GM23338 (cell line): Measurements from ENCODE around the gene RAB15. TPM values are rescaled to one million over a fixed set of nuclear protein-coding genes. Genes with fewer than 3 reads are reported as not detected.

ENCODE experiments used
- ATAC-seq: fragments of 200-7000 bp; cut with Tn5 transposase; 3 replicates; pipeline ENCODE4 v1.9.1; 2020
- DNase-seq: peaks from one replicate; pipeline ENCODE4 v3.0.0-alpha.2; 2015; ENCODE audit warnings: low spot score
- H2AFZ ChIP-seq: fragments of 200-600 bp; sonication (generic); 2 replicates; pipeline ENCODE4 v1.8.0; 2016; ENCODE audit warnings: antibody characterized with exemption, mild to moderate bottlenecking, moderate library complexity
- H3F3A ChIP-seq: fragments of 200-600 bp; sonication (generic); replicated peaks from 2 replicates; pipeline ENCODE4 v1.8.0; 2017; ENCODE audit warnings: antibody characterized with exemption, mixed run types, low read depth
- H3K27ac ChIP-seq: fragments of 200-600 bp; sonication (generic); 2 replicates; pipeline ENCODE4 v1.6.1; 2016; ENCODE audit warnings: low read depth
- H3K27me3 ChIP-seq: fragments of 200-600 bp; sonication (generic); 2 replicates; pipeline ENCODE4 v1.8.0; 2016; ENCODE audit warnings: mild to moderate bottlenecking, mixed run types, moderate library complexity; ENCODE audit not compliant: insufficient read depth
- H3K36me3 ChIP-seq: fragments of 200-600 bp; sonication (generic); 2 replicates; pipeline ENCODE4 v1.8.0; 2016; ENCODE audit warnings: mild to moderate bottlenecking; ENCODE audit not compliant: insufficient read depth
- H3K4me1 ChIP-seq: fragments of 200-600 bp; sonication (generic); 2 replicates; pipeline ENCODE4 v1.8.0; 2016; ENCODE audit warnings: mild to moderate bottlenecking, moderate library complexity; ENCODE audit not compliant: insufficient read depth
- H3K4me2 ChIP-seq: fragments of 200-600 bp; sonication (generic); 2 replicates; pipeline ENCODE4 v1.7.1; 2017; ENCODE audit warnings: mixed run types
- H3K4me3 ChIP-seq: fragments of 200-600 bp; sonication (generic); 2 replicates; pipeline ENCODE4 v1.6.1; 2016; ENCODE audit warnings: mixed run types
- H3K79me2 ChIP-seq: fragments of 200-600 bp; sonication (generic); replicated peaks from 2 replicates; pipeline ENCODE4 v1.8.0; 2017; ENCODE audit warnings: mild to moderate bottlenecking; ENCODE audit not compliant: insufficient read depth
- H3K9me2 ChIP-seq: fragments of 200-600 bp; sonication (generic); 2 replicates; pipeline ENCODE4 v1.8.0; 2017; ENCODE audit not compliant: insufficient read depth
- H4K20me1 ChIP-seq: fragments of 200-600 bp; sonication (generic); replicated peaks from 2 replicates; pipeline ENCODE4 v1.8.0; 2017; ENCODE audit warnings: mild to moderate bottlenecking; ENCODE audit not compliant: insufficient read depth
- H3K27ac Mint-ChIP-seq: 2 replicates; pipeline ENCODE4 v1.8.0; 2020; ENCODE audit warnings: inconsistent platforms, mild to moderate bottlenecking, moderate library complexity, mixed read lengths
- H3K27me3 Mint-ChIP-seq: 3 replicates; pipeline ENCODE4 v1.8.0; 2022; ENCODE audit warnings: low read depth, mild to moderate bottlenecking, moderate library complexity, mixed read lengths, inconsistent platforms; ENCODE audit not compliant: insufficient read depth, poor library complexity
- H3K36me3 Mint-ChIP-seq: 3 replicates; pipeline ENCODE4 v1.8.0; 2021; ENCODE audit warnings: low read depth, mild to moderate bottlenecking, inconsistent platforms, moderate library complexity, mixed read lengths
- H3K4me1 Mint-ChIP-seq: 3 replicates; pipeline ENCODE4 v1.8.0; 2020; ENCODE audit warnings: mild to moderate bottlenecking, inconsistent platforms, mixed read lengths
- H3K4me3 Mint-ChIP-seq: 3 replicates; pipeline ENCODE4 v1.8.0; 2021; ENCODE audit warnings: moderate library complexity, mild to moderate bottlenecking, inconsistent platforms, mixed read lengths
- H3K9me3 Mint-ChIP-seq: 3 replicates; pipeline ENCODE4 v1.8.0; 2020; ENCODE audit warnings: moderate library complexity, mild to moderate bottlenecking, inconsistent platforms, mixed read lengths
- EZH2 ChIP-seq: fragments of 200-600 bp; sonication (generic); IDR thresholded peaks from one replicate; pipeline ENCODE4 v1.8.0; 2017; ENCODE audit warnings: antibody characterized with exemption, mild to moderate bottlenecking, low read depth; ENCODE audit not compliant: unreplicated experiment
- EZH2phosphoT487 ChIP-seq: fragments of 200-600 bp; sonication (generic); IDR thresholded peaks from one replicate; pipeline ENCODE4 v1.8.1; 2018; ENCODE audit warnings: antibody characterized with exemption; ENCODE audit not compliant: unreplicated experiment
- JUNB ChIP-seq: IDR thresholded peaks from one replicate; pipeline ENCODE4 v1.6.1; 2016; ENCODE audit warnings: antibody characterized with exemption; ENCODE audit not compliant: unreplicated experiment
- POLR2AphosphoS5 ChIP-seq: IDR thresholded peaks from 2 replicates; pipeline ENCODE4 v1.6.1; 2016; ENCODE audit warnings: antibody characterized with exemption, low read depth
- STAT1 ChIP-seq: IDR thresholded peaks from one replicate; pipeline ENCODE4 v1.6.1; 2016; ENCODE audit warnings: antibody characterized with exemption; ENCODE audit not compliant: unreplicated experiment
- ZNF114 ChIP-seq: fragments of 250-450 bp; sonication (Bioruptor Pico); IDR thresholded peaks from 2 replicates; pipeline ENCODE4 v1.5.0; 2020; ENCODE audit warnings: mild to moderate bottlenecking, moderate library complexity
- ZNF331 ChIP-seq: fragments of 250-450 bp; sonication (Bioruptor Pico); IDR thresholded peaks from 2 replicates; pipeline ENCODE4 v1.5.0; 2020; ENCODE audit warnings: low read depth, mild to moderate bottlenecking, moderate library complexity
- polyA plus RNA-seq: library from polyadenylated mRNA; unstranded; fragments of >200 nt; fragmentation: Nextera tagmentation; extraction: Ambion mirVana; gene quantifications from 2 replicates; pipeline ENCODE4 v1.2.1, GENCODE V29; 2016
- total RNA-seq: library from RNA; depleted of rRNA; stranded (reverse); fragments of >200 nt; shearing (Covaris generic); gene quantifications from 2 replicates; pipeline ENCODE4 v1.2.3, GENCODE V29; 2014
- TF ChIP-seq, protein P1 (sequence below), 2 experiments: fragments of 200-600 bp in 1 of 2; sonication (generic) in 1 of 2; conservative IDR thresholded peaks; 2 replicates each; pipeline versions ENCODE4 v1.5.1 to v1.6.1; 2016 to 2017; ENCODE audit warnings: antibody characterized with exemption in 2 of 2, low read depth in 2 of 2, mild to moderate bottlenecking in 2 of 2, moderate library complexity in 1 of 2
- TF ChIP-seq, protein P2 (sequence below): IDR thresholded peaks from one replicate; pipeline ENCODE4 v1.6.1; 2018; ENCODE audit warnings: antibody characterized with exemption; ENCODE audit not compliant: unreplicated experiment
- TF ChIP-seq, protein P3 (sequence below): IDR thresholded peaks from 2 replicates; pipeline ENCODE4 v1.6.1; 2016; ENCODE audit warnings: antibody characterized with exemption

Gene RAB15
- total and polyA plus RNA-seq, 2 experiments from 2014 or later: 17.4 to 43.3 TPM

- Histone ChIP-seq H3K4me1 (peaks cover 3% of the 10 kb centered on the region), H2AFZ (no peak overlapping the region), H4K20me1 (peaks cover 6% of the 10 kb centered on the region; the same call in 1 of the 2 replicates), H3K36me3 (no peaks in the 10 kb centered on the region), H3K27me3 (no peaks in the 10 kb centered on the region), H3K9me2 (no peaks in the 10 kb centered on the region), H3K27ac (no peak overlapping the region), H3K4me3 (no peak overlapping the region), H3K4me2 (no peak overlapping the region), H3F3A (no peaks in the 10 kb centered on the region), H3K79me2 (peaks cover 25% of the 10 kb centered on the region)
- Mint-ChIP-seq H3K27me3 (peaks cover 3% of the 10 kb centered on the region), H3K4me1 (peaks cover 13% of the 10 kb centered on the region), H3K27ac (no peak overlapping the region), H3K4me3 (no peak overlapping the region), H3K36me3 (no peaks in the 10 kb centered on the region), H3K9me3 (no peaks in the 10 kb centered on the region)
- no peak for DNase-seq
- ATAC-seq: no peak
- TF ChIP-seq POLR2AphosphoS5 (no peak), ZNF114 (CRISPR knock-in tag) (no peak), EZH2phosphoT487 (no peak), STAT1 (no peak), EZH2 (no peak), ZNF331 (CRISPR knock-in tag) (no peak), JUNB (no peak)
- TF ChIP-seq, protein P1, sequence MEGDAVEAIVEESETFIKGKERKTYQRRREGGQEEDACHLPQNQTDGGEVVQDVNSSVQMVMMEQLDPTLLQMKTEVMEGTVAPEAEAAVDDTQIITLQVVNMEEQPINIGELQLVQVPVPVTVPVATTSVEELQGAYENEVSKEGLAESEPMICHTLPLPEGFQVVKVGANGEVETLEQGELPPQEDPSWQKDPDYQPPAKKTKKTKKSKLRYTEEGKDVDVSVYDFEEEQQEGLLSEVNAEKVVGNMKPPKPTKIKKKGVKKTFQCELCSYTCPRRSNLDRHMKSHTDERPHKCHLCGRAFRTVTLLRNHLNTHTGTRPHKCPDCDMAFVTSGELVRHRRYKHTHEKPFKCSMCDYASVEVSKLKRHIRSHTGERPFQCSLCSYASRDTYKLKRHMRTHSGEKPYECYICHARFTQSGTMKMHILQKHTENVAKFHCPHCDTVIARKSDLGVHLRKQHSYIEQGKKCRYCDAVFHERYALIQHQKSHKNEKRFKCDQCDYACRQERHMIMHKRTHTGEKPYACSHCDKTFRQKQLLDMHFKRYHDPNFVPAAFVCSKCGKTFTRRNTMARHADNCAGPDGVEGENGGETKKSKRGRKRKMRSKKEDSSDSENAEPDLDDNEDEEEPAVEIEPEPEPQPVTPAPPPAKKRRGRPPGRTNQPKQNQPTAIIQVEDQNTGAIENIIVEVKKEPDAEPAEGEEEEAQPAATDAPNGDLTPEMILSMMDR (conservative IDR thresholded peaks at IDR 0.05; ENCODE audit: low read depth in 2 of 2): no peak
- TF ChIP-seq, protein P2, sequence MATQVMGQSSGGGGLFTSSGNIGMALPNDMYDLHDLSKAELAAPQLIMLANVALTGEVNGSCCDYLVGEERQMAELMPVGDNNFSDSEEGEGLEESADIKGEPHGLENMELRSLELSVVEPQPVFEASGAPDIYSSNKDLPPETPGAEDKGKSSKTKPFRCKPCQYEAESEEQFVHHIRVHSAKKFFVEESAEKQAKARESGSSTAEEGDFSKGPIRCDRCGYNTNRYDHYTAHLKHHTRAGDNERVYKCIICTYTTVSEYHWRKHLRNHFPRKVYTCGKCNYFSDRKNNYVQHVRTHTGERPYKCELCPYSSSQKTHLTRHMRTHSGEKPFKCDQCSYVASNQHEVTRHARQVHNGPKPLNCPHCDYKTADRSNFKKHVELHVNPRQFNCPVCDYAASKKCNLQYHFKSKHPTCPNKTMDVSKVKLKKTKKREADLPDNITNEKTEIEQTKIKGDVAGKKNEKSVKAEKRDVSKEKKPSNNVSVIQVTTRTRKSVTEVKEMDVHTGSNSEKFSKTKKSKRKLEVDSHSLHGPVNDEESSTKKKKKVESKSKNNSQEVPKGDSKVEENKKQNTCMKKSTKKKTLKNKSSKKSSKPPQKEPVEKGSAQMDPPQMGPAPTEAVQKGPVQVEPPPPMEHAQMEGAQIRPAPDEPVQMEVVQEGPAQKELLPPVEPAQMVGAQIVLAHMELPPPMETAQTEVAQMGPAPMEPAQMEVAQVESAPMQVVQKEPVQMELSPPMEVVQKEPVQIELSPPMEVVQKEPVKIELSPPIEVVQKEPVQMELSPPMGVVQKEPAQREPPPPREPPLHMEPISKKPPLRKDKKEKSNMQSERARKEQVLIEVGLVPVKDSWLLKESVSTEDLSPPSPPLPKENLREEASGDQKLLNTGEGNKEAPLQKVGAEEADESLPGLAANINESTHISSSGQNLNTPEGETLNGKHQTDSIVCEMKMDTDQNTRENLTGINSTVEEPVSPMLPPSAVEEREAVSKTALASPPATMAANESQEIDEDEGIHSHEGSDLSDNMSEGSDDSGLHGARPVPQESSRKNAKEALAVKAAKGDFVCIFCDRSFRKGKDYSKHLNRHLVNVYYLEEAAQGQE: no peak
- TF ChIP-seq, protein P3, sequence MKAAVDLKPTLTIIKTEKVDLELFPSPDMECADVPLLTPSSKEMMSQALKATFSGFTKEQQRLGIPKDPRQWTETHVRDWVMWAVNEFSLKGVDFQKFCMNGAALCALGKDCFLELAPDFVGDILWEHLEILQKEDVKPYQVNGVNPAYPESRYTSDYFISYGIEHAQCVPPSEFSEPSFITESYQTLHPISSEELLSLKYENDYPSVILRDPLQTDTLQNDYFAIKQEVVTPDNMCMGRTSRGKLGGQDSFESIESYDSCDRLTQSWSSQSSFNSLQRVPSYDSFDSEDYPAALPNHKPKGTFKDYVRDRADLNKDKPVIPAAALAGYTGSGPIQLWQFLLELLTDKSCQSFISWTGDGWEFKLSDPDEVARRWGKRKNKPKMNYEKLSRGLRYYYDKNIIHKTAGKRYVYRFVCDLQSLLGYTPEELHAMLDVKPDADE: no peak
Measured at GRCh38 chr14:64993266-64993930, 21.3 kb upstream of the RAB15 start.
